B cell (primary cell): ENCODE data around the gene CDH12. TPM values are rescaled to one million over a fixed set of nuclear protein-coding genes. Genes with fewer than 3 reads are reported as not detected.

Source experiments
- ATAC-seq: fragments of 200-7000 bp; cut with Tn5 transposase; one replicate; pipeline ENCODE4 v1.10.0; 2021; ENCODE audit warnings: low read depth, mild to moderate bottlenecking, moderate number of reproducible peaks, moderate library complexity
- CTCF ChIA-PET: fragments of 350-600 bp; sonication (Branson Sonifier 250); formaldehyde crosslinking; loops from one replicate; lab custom pipeline; 2021; ENCODE audit warnings: antibody characterized with exemption, inconsistent platforms; lab: Charles Lee
- POLR2A ChIA-PET: fragments of 350-600 bp; sonication (Branson Sonifier 250); formaldehyde crosslinking; loops from one replicate; lab custom pipeline; 2021; ENCODE audit warnings: antibody characterized with exemption; lab: Charles Lee
- DNase-seq: peaks from one replicate; pipeline ENCODE4 v3.0.0; 2013
- H2AFZ ChIP-seq: 2 replicates; pipeline ENCODE4 v1.6.1; 2012; ENCODE audit warnings: mild to moderate bottlenecking, low read depth, low read length; ENCODE audit not compliant: insufficient read depth, poor library complexity, severe bottlenecking
- H3K27ac ChIP-seq, 2 donors: 1 replicate in 1 of 2; 2 replicates in 1 of 2; pipeline ENCODE4 v1.5.1; 2012 to 2013; ENCODE audit warnings: low read length in 2 of 2, mild to moderate bottlenecking in 2 of 2, moderate library complexity in 1 of 2
- H3K27me3 ChIP-seq, 4 experiments: fragments of 200-600 bp in 1 of 4; sonication (generic) in 1 of 4; replicated peaks in 1 of 4; 1 replicate in 2 of 4; 2 replicates in 2 of 4; pipeline versions ENCODE4 v1.6.1 to v1.7.0; 2013 to 2016; ENCODE audit warnings: low read length in 3 of 4, mild to moderate bottlenecking in 2 of 4, mixed read lengths in 1 of 4, moderate library complexity in 1 of 4; ENCODE audit not compliant: insufficient read depth in 4 of 4, control insufficient read depth in 3 of 4; ENCODE audit errors: control extremely low read depth in 1 of 4
- H3K36me3 ChIP-seq, 2 experiments: replicated peaks in 1 of 2; 1 replicate in 1 of 2; 2 replicates in 1 of 2; pipeline versions ENCODE4 v1.6.1 to v1.7.1; 2013; ENCODE audit warnings: low read length in 1 of 2; ENCODE audit not compliant: insufficient read depth in 2 of 2, control insufficient read depth in 1 of 2; ENCODE audit errors: control extremely low read depth in 1 of 2, extremely low read depth in 1 of 2
- H3K4me1 ChIP-seq, 2 donors: fragments of 200-600 bp in 1 of 2; sonication (generic) in 1 of 2; 1 replicate in 1 of 2; 2 replicates in 1 of 2; pipeline versions ENCODE4 v1.5.1 to v1.6.1; 2013 to 2017; ENCODE audit warnings: low read length in 2 of 2; ENCODE audit not compliant: control insufficient read depth in 2 of 2, insufficient read depth in 2 of 2
- H3K4me2 ChIP-seq: replicated peaks from 2 replicates; pipeline ENCODE3; 2012; ENCODE audit warnings: mild to moderate bottlenecking, low read depth, low read length; ENCODE audit not compliant: poor library complexity, severe bottlenecking
- H3K4me3 ChIP-seq, 5 experiments: fragments of 200-600 bp in 1 of 5; sonication (generic) in 1 of 5; 1 replicate in 3 of 5; 2 replicates in 2 of 5; pipeline versions ENCODE4 v1.5.1 to v1.7.0; 2011 to 2016; ENCODE audit warnings: low read length in 4 of 5, mild to moderate bottlenecking in 4 of 5, low read depth in 2 of 5, control low read depth in 1 of 5, moderate library complexity in 1 of 5; ENCODE audit not compliant: insufficient read depth in 1 of 5; ENCODE audit errors: control extremely low read depth in 1 of 5, extremely low read depth in 1 of 5
- H3K79me2 ChIP-seq: fragments of 200-600 bp; sonication (generic); one replicate; pipeline ENCODE4 v1.6.0; 2016; ENCODE audit warnings: low read length; ENCODE audit not compliant: control insufficient read depth, insufficient read depth
- H3K9ac ChIP-seq: fragments of 200-600 bp; sonication (generic); 2 replicates; pipeline ENCODE4 v1.6.1; 2017; ENCODE audit warnings: mild to moderate bottlenecking, low read length, moderate library complexity
- H3K9me3 ChIP-seq, 3 donors: one replicate each; pipeline versions ENCODE4 v1.6.1 to v1.7.1; 2013; ENCODE audit warnings: low read length in 2 of 3; ENCODE audit not compliant: control insufficient read depth in 2 of 3, insufficient read depth in 1 of 3; ENCODE audit errors: control extremely low read depth in 1 of 3
- H4K20me1 ChIP-seq: 2 replicates; pipeline ENCODE4 v1.6.0; 2012; ENCODE audit warnings: mild to moderate bottlenecking, low read length; ENCODE audit not compliant: insufficient read depth, control insufficient read depth, poor library complexity, severe bottlenecking
- H3K27ac Mint-ChIP-seq: one replicate; pipeline ENCODE4 v1.8.0; 2021; ENCODE audit warnings: mixed read lengths
- H3K27me3 Mint-ChIP-seq: one replicate; pipeline ENCODE4 v1.8.0; 2021; ENCODE audit warnings: mixed read lengths
- H3K4me1 Mint-ChIP-seq: one replicate; pipeline ENCODE4 v1.8.0; 2021; ENCODE audit warnings: mixed read lengths
- H3K4me3 Mint-ChIP-seq: one replicate; pipeline ENCODE4 v1.8.0; 2021; ENCODE audit warnings: mixed read lengths
- H3K9me3 Mint-ChIP-seq: one replicate; pipeline ENCODE4 v1.8.0; 2022; ENCODE audit warnings: mixed read lengths; ENCODE audit not compliant: insufficient read depth
- EZH2 ChIP-seq: IDR thresholded peaks from 2 replicates; pipeline ENCODE4 v1.6.1; 2012; ENCODE audit warnings: borderline replicate concordance, low read depth, mild to moderate bottlenecking, moderate library complexity, low read length; ENCODE audit not compliant: insufficient read depth, poor library complexity, severe bottlenecking
- WGBS: methylation state at CpG from one replicate; pipeline ENCODE4 v1.1.5; 2013; ENCODE audit warnings: missing lambda C conversion rate; ENCODE audit not compliant: insufficient coverage; 5-methylcytosine and 5-hydroxymethylcytosine counted together
- intact Hi-C: fragments of 100-400 bp; cut with micrococcal nuclease; formaldehyde crosslinking; loops from one replicate; pipeline ENCODE4 v1.10.0; 2022
- polyA plus RNA-seq: library from polyadenylated mRNA; depleted of rRNA; stranded (reverse); fragments of >200 nt; gene quantifications from 2 replicates; pipeline ENCODE4 v1.2.3, GENCODE V29; 2012
- total RNA-seq, 2 donors: library from RNA; stranded (reverse); fragments of 120-200 nt in 1 of 2; gene quantifications; 1 replicate in 1 of 2; 2 replicates in 1 of 2; pipeline versions ENCODE4 v1.2.3 to v1.2.4, GENCODE V29; 2013 to 2022
- TF ChIP-seq, protein P1 (sequence below): fragments of 200-600 bp; IDR thresholded peaks from one replicate; pipeline ENCODE4 v1.8.0; 2022; ENCODE audit warnings: antibody characterized with exemption, mild to moderate bottlenecking

CDH12 gene
- total and polyA plus RNA-seq, 2 donors (not counting 1 experiment from before 2014, with no cell fraction given) = not detected

DNA sequence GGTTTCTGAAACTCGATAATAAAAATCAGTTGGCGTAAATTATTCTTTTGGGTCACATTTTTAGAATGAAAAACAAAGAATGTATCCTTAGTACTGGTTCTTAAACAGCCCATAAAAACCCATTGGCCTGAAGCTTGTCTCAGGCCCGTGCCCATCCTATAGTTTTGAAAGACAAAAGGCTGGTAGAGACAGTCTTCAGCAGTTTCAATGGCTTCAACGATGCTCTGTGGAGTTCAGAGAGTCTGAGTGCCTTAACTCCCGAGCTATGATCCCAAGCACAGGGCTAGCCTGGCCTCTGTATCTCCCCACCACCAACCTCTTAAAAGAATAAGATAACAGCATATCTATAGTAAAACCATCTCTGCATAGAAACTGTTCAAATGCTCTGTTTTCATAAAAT, 595.0 kb downstream of the CDH12 start:
- H3K9me3 Mint-ChIP-seq = no peaks in the 10 kb centered on the region
- POLR2A ChIA-PET = no interaction called here

DNA sequence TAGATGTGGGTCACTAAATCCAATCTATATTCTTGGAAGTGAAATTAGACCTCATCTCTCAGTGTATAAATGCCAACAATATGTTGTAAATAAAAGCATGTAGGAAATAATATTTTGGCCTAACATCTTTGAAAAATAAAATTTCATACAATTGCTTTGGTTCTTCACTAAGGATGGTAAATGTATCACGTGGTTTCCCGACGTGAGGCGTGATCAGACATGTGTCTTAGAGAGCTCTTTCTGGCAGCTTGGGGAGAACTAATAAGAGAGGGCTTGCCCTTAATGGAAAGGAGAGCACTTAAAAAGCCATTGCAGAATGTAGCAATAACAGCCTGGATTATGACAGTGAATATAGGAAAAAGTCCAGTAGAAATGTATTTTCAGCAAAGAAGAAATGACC, 602.6 kb downstream of the CDH12 start:
- Mint-ChIP-seq H3K9me3 (peaks cover 2% of the 10 kb centered on the region), H3K4me3 (no peak overlapping the region), H3K27ac (no peak overlapping the region), H3K27me3 (no peaks in the 10 kb centered on the region), H3K4me1 (no peaks in the 10 kb centered on the region)
- CTCF ChIA-PET = no interaction called here
- Histone ChIP-seq H3K9ac (no peak overlapping the region), H3K4me1 (no peaks in the 10 kb centered on the region), H3K27ac (no peak overlapping the region), H3K4me3 (no peak overlapping the region), H3K27me3 (no peaks in the 10 kb centered on the region), H3K36me3 (no peaks in the 10 kb centered on the region), H3K4me2 (no peak overlapping the region), H4K20me1 (no peaks in the 10 kb centered on the region), H3K9me3 (no peaks in the 10 kb centered on the region), H2AFZ (no peak overlapping the region), H3K79me2 (no peaks in the 10 kb centered on the region)
- ATAC-seq (no peak), DNase-seq (no peak)
- no CpG with 5 or more reads among the region's 4 CpGs for WGBS
- POLR2A ChIA-PET = no interaction called here
- TF ChIP-seq EZH2 = no peak
- TF ChIP-seq, protein P1, sequence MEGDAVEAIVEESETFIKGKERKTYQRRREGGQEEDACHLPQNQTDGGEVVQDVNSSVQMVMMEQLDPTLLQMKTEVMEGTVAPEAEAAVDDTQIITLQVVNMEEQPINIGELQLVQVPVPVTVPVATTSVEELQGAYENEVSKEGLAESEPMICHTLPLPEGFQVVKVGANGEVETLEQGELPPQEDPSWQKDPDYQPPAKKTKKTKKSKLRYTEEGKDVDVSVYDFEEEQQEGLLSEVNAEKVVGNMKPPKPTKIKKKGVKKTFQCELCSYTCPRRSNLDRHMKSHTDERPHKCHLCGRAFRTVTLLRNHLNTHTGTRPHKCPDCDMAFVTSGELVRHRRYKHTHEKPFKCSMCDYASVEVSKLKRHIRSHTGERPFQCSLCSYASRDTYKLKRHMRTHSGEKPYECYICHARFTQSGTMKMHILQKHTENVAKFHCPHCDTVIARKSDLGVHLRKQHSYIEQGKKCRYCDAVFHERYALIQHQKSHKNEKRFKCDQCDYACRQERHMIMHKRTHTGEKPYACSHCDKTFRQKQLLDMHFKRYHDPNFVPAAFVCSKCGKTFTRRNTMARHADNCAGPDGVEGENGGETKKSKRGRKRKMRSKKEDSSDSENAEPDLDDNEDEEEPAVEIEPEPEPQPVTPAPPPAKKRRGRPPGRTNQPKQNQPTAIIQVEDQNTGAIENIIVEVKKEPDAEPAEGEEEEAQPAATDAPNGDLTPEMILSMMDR = no peak
- intact Hi-C loops = no loop called here

More for the DNA sequence above, 595.0 kb downstream of the CDH12 start:
- Histone ChIP-seq H3K27me3 (no peaks in the 10 kb centered on the region), H3K9me3 (no peaks in the 10 kb centered on the region), H3K79me2 (no peaks in the 10 kb centered on the region), H3K9ac (no peak overlapping the region), H3K36me3 (no peaks in the 10 kb centered on the region), H4K20me1 (no peaks in the 10 kb centered on the region), H3K4me1 (no peaks in the 10 kb centered on the region), H3K4me2 (no peak overlapping the region), H3K4me3 (no peak overlapping the region), H2AFZ (no peak overlapping the region), H3K27ac (no peak overlapping the region)
- Mint-ChIP-seq H3K27ac (no peak overlapping the region), H3K4me3 (no peak overlapping the region), H3K4me1 (no peaks in the 10 kb centered on the region), H3K27me3 (no peaks in the 10 kb centered on the region)
- no peak for ATAC-seq
- CTCF ChIA-PET = no interaction called here
- TF ChIP-seq, protein P1 = no peak
- no peak for TF ChIP-seq EZH2
- 56% methylated on average over 2 of the region's 5 CpGs for WGBS
- intact Hi-C loops = no loop called here
- DNase-seq = no peak
